Measurements from ENCODE around the gene MYOZ1.

Gene MYOZ1

DNA sequence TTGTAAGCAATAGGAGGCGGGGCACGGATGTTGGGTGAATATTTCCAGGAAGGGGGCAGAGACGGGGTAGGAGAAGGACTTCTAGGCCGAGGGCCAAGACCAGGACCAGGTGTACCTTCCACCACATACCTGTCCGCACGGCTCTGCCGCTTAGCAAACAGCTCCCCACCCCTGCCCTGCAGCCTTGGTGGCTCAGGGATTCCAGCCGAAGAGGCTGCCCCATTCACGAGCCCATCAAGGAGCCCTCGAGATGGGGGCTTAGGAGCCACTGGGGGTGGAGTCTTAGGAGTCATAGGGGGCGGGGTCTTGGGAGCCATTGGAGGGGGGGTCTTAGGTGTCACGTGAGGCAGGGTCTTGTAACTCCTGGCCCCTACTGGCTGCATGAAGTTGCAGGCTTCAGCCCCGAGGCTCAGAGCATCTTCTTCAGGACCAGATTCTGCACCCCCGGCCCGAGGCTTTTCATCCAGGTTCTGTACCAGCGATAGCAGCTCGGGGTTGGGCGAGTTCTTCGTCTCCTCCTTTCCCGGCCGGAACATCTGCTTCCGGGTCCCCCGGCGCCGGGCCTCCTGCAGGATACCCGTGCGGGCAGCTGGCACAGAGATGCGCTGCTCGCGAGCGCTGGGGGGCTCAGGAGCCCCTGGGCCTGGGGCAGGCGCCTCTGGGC lies 6.1 kb upstream of the MYOZ1 start:
- TF ChIP-seq TCF4 (CRISPR knock-in tag; IDR thresholded peaks at IDR 0.05; ENCODE audit: borderline replicate concordance) (no peak), ZFP30 (CRISPR knock-in tag; IDR thresholded peaks at IDR 0.05) (no peak), SNAI2 (CRISPR knock-in tag; IDR thresholded peaks at IDR 0.05) (no peak), ZNF565 (CRISPR knock-in tag; conservative IDR thresholded peaks at IDR 0.05; ENCODE audit: low read depth) (no peak), ARNTL (CRISPR knock-in tag; IDR thresholded peaks at IDR 0.05; ENCODE audit: borderline replicate concordance, low read depth) (no peak), BACH2 (CRISPR knock-in tag; IDR thresholded peaks at IDR 0.05; ENCODE audit: borderline replicate concordance) (no peak), CSDC2 (CRISPR knock-in tag; IDR thresholded peaks at IDR 0.05) (no peak), TOX (CRISPR knock-in tag; IDR thresholded peaks at IDR 0.05; ENCODE audit: borderline replicate concordance) (no peak), ZNF8 (CRISPR knock-in tag; IDR thresholded peaks at IDR 0.05) (no peak), GLIS3 (CRISPR knock-in tag; IDR thresholded peaks at IDR 0.05) (no peak), ISL1 (CRISPR knock-in tag; IDR thresholded peaks at IDR 0.05) (no peak), PPARA (CRISPR knock-in tag; IDR thresholded peaks at IDR 0.05; ENCODE audit: borderline replicate concordance) (no peak), ZC3H10 (CRISPR knock-in tag; IDR thresholded peaks at IDR 0.05) (no peak)
- TF ChIP-seq, protein P1, sequence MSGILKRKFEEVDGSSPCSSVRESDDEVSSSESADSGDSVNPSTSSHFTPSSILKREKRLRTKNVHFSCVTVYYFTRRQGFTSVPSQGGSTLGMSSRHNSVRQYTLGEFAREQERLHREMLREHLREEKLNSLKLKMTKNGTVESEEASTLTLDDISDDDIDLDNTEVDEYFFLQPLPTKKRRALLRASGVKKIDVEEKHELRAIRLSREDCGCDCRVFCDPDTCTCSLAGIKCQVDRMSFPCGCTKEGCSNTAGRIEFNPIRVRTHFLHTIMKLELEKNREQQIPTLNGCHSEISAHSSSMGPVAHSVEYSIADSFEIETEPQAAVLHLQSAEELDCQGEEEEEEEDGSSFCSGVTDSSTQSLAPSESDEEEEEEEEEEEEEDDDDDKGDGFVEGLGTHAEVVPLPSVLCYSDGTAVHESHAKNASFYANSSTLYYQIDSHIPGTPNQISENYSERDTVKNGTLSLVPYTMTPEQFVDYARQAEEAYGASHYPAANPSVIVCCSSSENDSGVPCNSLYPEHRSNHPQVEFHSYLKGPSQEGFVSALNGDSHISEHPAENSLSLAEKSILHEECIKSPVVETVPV (CRISPR knock-in tag; IDR thresholded peaks at IDR 0.05) = no peak
- TF ChIP-seq, protein P2, sequence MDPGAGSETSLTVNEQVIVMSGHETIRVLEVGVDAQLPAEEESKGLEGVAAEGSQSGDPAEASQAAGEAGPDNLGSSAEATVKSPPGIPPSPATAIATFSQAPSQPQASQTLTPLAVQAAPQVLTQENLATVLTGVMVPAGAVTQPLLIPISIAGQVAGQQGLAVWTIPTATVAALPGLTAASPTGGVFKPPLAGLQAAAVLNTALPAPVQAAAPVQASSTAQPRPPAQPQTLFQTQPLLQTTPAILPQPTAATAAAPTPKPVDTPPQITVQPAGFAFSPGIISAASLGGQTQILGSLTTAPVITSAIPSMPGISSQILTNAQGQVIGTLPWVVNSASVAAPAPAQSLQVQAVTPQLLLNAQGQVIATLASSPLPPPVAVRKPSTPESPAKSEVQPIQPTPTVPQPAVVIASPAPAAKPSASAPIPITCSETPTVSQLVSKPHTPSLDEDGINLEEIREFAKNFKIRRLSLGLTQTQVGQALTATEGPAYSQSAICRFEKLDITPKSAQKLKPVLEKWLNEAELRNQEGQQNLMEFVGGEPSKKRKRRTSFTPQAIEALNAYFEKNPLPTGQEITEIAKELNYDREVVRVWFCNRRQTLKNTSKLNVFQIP (CRISPR knock-in tag; IDR thresholded peaks at IDR 0.05; ENCODE audit: borderline replicate concordance, low read depth) = no peak
- TF ChIP-seq, protein P3, sequence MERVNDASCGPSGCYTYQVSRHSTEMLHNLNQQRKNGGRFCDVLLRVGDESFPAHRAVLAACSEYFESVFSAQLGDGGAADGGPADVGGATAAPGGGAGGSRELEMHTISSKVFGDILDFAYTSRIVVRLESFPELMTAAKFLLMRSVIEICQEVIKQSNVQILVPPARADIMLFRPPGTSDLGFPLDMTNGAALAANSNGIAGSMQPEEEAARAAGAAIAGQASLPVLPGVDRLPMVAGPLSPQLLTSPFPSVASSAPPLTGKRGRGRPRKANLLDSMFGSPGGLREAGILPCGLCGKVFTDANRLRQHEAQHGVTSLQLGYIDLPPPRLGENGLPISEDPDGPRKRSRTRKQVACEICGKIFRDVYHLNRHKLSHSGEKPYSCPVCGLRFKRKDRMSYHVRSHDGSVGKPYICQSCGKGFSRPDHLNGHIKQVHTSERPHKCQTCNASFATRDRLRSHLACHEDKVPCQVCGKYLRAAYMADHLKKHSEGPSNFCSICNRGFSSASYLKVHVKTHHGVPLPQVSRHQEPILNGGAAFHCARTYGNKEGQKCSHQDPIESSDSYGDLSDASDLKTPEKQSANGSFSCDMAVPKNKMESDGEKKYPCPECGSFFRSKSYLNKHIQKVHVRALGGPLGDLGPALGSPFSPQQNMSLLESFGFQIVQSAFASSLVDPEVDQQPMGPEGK (CRISPR knock-in tag; IDR thresholded peaks at IDR 0.05; ENCODE audit: borderline replicate concordance) = no peak
- peak; percentile 80 for ATAC-seq

DNA sequence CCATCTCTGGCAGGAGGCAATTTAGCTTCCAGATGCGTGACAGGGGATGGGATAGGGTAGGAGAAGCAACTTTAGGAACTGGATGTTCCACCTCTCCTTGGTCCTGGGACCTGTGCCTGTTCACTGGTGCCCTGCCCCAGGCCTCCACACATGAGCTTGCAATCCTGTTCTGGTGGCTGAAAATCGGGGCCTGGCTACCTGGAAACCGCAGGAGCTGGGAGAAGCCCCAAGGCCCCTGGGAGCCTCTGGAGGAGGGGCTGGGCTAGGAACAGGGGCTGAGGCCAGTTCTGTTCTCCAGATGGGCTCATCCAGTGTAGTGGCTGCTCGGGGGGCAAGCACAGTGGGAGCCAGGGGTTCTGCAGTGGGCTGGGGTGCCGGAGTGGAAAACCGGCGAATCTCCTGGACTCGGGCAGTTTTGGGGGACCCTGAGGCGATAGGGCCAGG lies 5.3 kb upstream of the MYOZ1 start:
- TF ChIP-seq RARB (CRISPR knock-in tag; IDR thresholded peaks at IDR 0.05) = no peak
- no peak for TF ChIP-seq ZFP30 (CRISPR knock-in tag; IDR thresholded peaks at IDR 0.05)
- TF ChIP-seq TOX (CRISPR knock-in tag; IDR thresholded peaks at IDR 0.05; ENCODE audit: borderline replicate concordance) = no peak
- no peak for TF ChIP-seq ZC3H10 (CRISPR knock-in tag; IDR thresholded peaks at IDR 0.05)
- TF ChIP-seq, protein P2 (CRISPR knock-in tag; IDR thresholded peaks at IDR 0.05; ENCODE audit: borderline replicate concordance, low read depth) = no peak
- TF ChIP-seq ZFP3 (CRISPR knock-in tag; IDR thresholded peaks at IDR 0.05) = no peak
- no peak for TF ChIP-seq SNAI2 (CRISPR knock-in tag; IDR thresholded peaks at IDR 0.05)
- TF ChIP-seq ESRRG (CRISPR knock-in tag; IDR thresholded peaks at IDR 0.05) = no peak
- TF ChIP-seq ISL1 (CRISPR knock-in tag; IDR thresholded peaks at IDR 0.05) = no peak
- no peak for TF ChIP-seq ZNF565 (CRISPR knock-in tag; conservative IDR thresholded peaks at IDR 0.05; ENCODE audit: low read depth)
- TF ChIP-seq, protein P4, sequence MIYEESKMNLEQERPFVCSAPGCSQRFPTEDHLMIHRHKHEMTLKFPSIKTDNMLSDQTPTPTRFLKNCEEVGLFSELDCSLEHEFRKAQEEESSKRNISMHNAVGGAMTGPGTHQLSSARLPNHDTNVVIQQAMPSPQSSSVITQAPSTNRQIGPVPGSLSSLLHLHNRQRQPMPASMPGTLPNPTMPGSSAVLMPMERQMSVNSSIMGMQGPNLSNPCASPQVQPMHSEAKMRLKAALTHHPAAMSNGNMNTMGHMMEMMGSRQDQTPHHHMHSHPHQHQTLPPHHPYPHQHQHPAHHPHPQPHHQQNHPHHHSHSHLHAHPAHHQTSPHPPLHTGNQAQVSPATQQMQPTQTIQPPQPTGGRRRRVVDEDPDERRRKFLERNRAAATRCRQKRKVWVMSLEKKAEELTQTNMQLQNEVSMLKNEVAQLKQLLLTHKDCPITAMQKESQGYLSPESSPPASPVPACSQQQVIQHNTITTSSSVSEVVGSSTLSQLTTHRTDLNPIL (CRISPR knock-in tag; IDR thresholded peaks at IDR 0.05; ENCODE audit: low read depth) = no peak
- TF ChIP-seq, protein P1 (CRISPR knock-in tag; IDR thresholded peaks at IDR 0.05) = no peak
- no peak for ATAC-seq
